Neural crest cell (in vitro differentiated cells): ENCODE results near the gene BAIAP3. TPM values are rescaled to one million over a fixed set of nuclear protein-coding genes. Genes with fewer than 3 reads are reported as not detected.
A peak's percentile ranks its signal among the peaks of the same experiment; 100 is the strongest.

Experiments
- DNase-seq: peaks from one replicate; pipeline ENCODE4 v3.0.0; 2021; ENCODE audit warnings: low read depth, mixed read lengths, low spot score
- H3K27ac Mint-ChIP-seq: one replicate; pipeline ENCODE4 v1.8.0; 2021; ENCODE audit warnings: mild to moderate bottlenecking, mixed read lengths; ENCODE audit not compliant: unreplicated experiment
- H3K27me3 Mint-ChIP-seq: 2 replicates; pipeline ENCODE4 v1.8.0; 2021; ENCODE audit warnings: low read depth, mild to moderate bottlenecking, mixed read lengths
- H3K36me3 Mint-ChIP-seq: 2 replicates; pipeline ENCODE4 v1.8.0; 2021; ENCODE audit warnings: low read depth, mild to moderate bottlenecking, mixed read lengths
- H3K4me1 Mint-ChIP-seq: 2 replicates; pipeline ENCODE4 v1.8.0; 2021; ENCODE audit warnings: mixed read lengths
- H3K4me3 Mint-ChIP-seq: one replicate; pipeline ENCODE4 v1.8.0; 2021; ENCODE audit warnings: mild to moderate bottlenecking, mixed read lengths
- H3K9me3 Mint-ChIP-seq: 2 replicates; pipeline ENCODE4 v1.8.0; 2021; ENCODE audit warnings: mixed read lengths
- CTCF ChIP-seq: fragments of 200-600 bp; sonication (generic); conservative IDR thresholded peaks from 2 replicates; pipeline ENCODE4 v1.5.0; 2021; ENCODE audit warnings: antibody characterized with exemption, mild to moderate bottlenecking
- total RNA-seq: library from RNA; stranded (reverse); gene quantifications from 2 replicates; pipeline ENCODE4 v1.2.1, GENCODE V29; 2021

Gene BAIAP3
- total RNA-seq, 1 donor from 2014 or later: 3.4 TPM

DNA sequence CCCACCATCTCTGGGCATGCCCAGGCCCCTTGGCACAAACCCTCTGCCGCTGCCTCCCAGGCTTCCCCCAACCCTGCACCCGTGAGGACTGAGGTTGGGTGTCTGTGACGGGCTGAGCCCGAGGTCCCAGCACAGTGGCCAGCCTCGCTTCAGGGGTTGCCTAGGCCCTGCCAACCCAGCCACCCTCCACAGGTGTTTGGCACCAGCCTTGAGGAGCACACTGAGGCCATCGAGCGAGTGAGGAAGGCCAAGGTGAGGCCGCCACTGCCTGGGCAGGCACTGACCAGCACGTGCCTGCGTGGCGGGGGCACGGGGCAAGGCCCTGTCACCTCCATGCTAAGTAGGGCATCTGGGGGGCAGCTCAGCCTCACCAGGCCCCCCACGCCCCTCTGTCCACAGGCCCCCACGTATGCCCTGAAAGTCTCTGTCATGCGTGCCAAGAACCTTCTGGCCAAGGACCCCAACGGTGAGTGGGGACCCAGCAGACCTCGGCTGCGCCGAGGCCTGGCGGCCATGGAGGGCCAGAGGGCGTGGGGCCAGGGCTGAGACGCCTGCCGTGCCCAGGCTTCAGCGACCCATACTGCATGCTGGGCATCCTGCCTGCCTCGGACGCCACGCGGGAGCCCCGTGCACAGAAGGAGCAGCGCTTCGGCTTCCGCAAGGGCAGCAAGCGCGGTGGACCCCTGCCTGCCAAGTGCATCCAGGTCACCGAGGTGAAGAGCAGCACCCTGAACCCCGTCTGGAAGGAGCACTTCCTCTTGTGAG is 7.5 kb downstream of the BAIAP3 start:
- Mint-ChIP-seq H3K36me3 (no peaks in the 10 kb centered on the region), H3K27me3 (peaks cover 29% of the 10 kb centered on the region), H3K9me3 (no peaks in the 10 kb centered on the region), H3K4me3 (no peak overlapping the region), H3K27ac (no peak overlapping the region), H3K4me1 (peaks cover 9% of the 10 kb centered on the region)
- no peak for DNase-seq
- TF ChIP-seq CTCF: no peak

DNA sequence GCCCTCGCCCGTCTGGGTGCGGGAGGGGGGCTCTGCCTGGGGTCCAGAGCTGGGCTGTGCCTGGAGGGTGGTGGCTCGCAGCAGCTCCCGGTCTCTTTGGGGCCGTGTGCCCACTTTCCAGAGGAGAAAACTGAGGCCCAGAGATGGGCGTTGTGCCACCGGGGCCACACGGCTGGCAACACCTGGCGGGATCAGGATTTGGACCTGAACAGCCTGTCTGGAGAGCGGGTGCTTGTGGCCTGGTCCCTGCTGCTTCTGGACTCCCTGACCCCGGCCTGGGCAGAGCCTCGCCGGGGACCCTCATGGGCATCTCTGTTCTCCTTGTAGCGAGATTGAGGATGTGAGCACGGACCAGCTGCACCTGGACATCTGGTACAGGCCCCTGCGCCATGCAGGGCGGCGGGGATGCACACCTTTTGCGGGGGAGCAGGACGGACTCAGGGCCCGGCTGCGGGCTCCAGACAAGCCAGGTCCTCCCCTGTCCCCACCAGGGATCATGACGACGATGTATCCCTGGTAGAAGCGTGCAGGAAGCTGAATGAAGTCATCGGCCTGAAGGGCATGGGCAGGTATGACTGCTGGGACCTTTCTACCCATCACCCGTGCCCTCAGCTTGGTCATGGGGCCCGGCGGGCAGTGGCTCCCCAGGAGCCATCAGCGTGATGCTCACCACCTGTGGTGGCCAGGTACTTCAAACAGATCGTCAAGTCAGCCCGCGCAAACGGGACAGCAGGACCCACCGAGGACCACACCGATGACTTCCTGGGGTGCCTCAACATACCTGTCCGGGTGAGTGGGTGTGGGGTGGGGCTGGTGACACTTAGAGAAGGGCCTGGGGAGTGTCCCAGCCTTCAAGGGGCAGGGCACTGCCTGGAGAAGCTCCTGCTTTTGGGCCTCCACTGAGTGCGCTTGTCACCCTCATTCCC is 8.3 kb downstream of the BAIAP3 start:
- peaks cover 20% of the 10 kb centered on the region for H3K27me3 Mint-ChIP-seq
- H3K4me1 Mint-ChIP-seq: peaks cover 9% of the 10 kb centered on the region
- TF ChIP-seq CTCF: no peak
- DNase-seq: no peak
- H3K27ac Mint-ChIP-seq: no peak overlapping the region
- H3K36me3 Mint-ChIP-seq: no peaks in the 10 kb centered on the region
- no peaks in the 10 kb centered on the region for H3K9me3 Mint-ChIP-seq
- H3K4me3 Mint-ChIP-seq: peak overlapping the region; percentile 34

DNA sequence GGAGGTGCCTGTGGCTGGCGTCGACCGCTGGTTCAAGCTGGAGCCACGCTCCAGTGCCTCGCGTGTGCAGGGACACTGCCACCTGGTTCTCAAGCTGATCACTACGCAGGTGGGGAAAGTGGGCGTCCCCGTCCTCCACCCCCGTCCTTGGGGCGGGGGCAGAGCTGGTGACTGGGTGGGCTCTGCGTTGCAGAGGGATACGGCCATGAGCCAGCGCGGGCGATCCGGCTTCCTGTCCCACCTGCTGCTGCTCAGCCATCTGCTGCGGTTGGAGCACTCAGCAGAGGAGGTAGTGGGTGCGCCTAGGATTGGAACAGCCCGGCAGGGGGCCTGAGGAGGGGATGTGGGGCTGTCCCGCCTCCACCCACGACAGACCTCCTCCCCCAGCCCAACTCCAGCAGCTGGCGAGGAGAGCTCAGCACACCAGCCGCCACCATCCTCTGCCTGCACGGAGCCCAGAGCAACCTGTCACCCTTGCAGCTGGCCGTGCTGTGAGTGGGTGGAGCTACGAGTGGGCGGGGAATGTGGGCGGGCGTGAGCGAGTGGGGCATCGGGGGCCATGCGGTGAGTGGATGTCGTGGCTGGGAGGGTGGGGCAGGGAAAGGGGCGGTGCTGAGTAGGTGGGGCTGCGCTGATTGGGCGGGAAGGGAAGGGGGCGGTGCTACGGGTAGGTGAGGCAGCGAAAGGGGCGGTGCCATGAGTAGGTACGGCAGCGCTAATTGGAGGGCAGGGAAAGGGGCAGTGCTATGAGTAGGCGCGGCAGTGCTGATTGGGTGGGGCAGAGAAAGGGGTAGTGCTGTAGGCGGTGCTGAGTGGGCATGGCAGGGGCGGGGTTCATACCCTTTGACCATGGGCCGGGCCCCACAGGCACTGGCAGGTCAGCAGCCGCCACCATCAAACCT is 9.3 kb downstream of the BAIAP3 start:
- Mint-ChIP-seq H3K36me3 (no peaks in the 10 kb centered on the region), H3K27ac (peak overlapping the region; percentile 75), H3K9me3 (no peaks in the 10 kb centered on the region), H3K4me1 (peaks cover 9% of the 10 kb centered on the region), H3K27me3 (peaks cover 16% of the 10 kb centered on the region), H3K4me3 (peak overlapping the region; percentile 89)
- peak; percentile 89 for DNase-seq
- TF ChIP-seq CTCF: no peak

- H3K36me3 Mint-ChIP-seq: no peaks in the 10 kb centered on the region
- peaks cover 16% of the 10 kb centered on the region for H3K27me3 Mint-ChIP-seq
- no peaks in the 10 kb centered on the region for H3K9me3 Mint-ChIP-seq
- no peak for TF ChIP-seq CTCF
- no peak for DNase-seq
- peak overlapping the region; percentile 89 for H3K4me3 Mint-ChIP-seq
- peak overlapping the region; percentile 75 for H3K27ac Mint-ChIP-seq
- peaks cover 9% of the 10 kb centered on the region for H3K4me1 Mint-ChIP-seq
These were observed 10.2 kb downstream of the BAIAP3 start for GRCh38 chr16:1343428-1344242.
